ENCODE results near the gene UNC45B.

The UNC45B gene

DNA sequence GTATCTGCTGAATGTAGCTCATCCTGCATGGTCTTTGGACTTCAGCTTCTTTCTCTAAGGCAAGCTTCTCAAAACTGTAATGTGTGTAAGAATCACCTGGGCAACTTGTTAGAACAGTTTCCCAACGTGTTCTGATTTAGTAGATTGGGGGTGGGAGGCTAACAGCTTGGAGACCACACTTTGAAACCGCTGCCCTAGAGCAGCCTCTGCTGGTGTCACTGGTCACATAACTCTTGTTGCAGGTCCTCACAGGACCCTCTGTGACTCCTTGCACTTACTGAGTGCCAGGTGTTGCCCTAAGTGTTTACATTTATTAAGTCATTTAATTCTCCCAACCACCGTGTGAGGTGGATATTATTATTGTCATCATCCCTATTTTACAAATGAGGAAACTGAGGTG is 36.7 kb downstream of the UNC45B start:
- CTCF ChIA-PET, result no interaction called here
- no peak for DNase-seq (ENCODE audit: extremely low spot score)
- TF ChIP-seq TARDBP (IDR thresholded peaks at IDR 0.05) (no peak), FOXK2 (IDR thresholded peaks at IDR 0.05) (no peak), SP1 (IDR thresholded peaks at IDR 0.05) (no peak), BHLHE40 (IDR thresholded peaks at IDR 0.05; ENCODE audit: borderline replicate concordance) (no peak), L3MBTL2 (conservative IDR thresholded peaks at IDR 0.05) (no peak), ARNT (IDR thresholded peaks at IDR 0.05) (no peak), CTBP1 (IDR thresholded peaks at IDR 0.05; ENCODE audit: borderline replicate concordance) (no peak), HDGF (IDR thresholded peaks at IDR 0.05; ENCODE audit: borderline replicate concordance) (no peak), NFRKB (IDR thresholded peaks at IDR 0.05) (no peak)
- POLR2A ChIA-PET, result interaction anchor here (0.5 kb wide), 1 partner anchor 915 kb away, joined by 3 read pairs; no protein-coding TSS in a partner anchor

DNA sequence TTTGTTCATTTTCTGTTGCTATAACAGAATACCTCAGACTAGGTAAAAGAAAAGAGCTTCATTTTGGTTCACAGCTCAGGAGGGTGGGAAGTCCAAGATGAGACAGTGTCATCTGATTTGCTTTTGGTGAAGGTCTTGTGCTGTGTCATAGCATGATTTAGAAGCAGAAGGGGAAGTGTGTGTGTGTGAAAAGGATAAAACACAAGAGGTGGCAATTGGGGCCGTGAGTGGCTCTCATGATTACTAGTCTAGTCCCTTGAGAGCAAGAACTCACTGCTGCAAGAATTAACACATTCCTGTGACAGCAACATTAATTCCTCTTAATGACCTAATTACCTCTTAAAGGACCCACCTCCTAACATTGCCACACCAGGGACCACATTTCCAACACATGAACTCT is 38.2 kb downstream of the UNC45B start:
- CTCF ChIA-PET, result no interaction called here
- TF ChIP-seq, protein P1, sequence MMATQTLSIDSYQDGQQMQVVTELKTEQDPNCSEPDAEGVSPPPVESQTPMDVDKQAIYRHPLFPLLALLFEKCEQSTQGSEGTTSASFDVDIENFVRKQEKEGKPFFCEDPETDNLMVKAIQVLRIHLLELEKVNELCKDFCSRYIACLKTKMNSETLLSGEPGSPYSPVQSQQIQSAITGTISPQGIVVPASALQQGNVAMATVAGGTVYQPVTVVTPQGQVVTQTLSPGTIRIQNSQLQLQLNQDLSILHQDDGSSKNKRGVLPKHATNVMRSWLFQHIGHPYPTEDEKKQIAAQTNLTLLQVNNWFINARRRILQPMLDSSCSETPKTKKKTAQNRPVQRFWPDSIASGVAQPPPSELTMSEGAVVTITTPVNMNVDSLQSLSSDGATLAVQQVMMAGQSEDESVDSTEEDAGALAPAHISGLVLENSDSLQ (IDR thresholded peaks at IDR 0.05), result no peak
- no peak for TF ChIP-seq NFRKB (IDR thresholded peaks at IDR 0.05)
- no peak for TF ChIP-seq CTBP1 (IDR thresholded peaks at IDR 0.05; ENCODE audit: borderline replicate concordance)
- TF ChIP-seq FOXA1 (IDR thresholded peaks at IDR 0.05), result no peak
- TF ChIP-seq SUZ12 (IDR thresholded peaks at IDR 0.05), result no peak
- TF ChIP-seq HDGF (IDR thresholded peaks at IDR 0.05; ENCODE audit: borderline replicate concordance), result no peak
- TF ChIP-seq TARDBP (IDR thresholded peaks at IDR 0.05), result no peak
- TF ChIP-seq LEF1 (IDR thresholded peaks at IDR 0.05; ENCODE audit: borderline replicate concordance), result no peak
- no peak for TF ChIP-seq ARNT (IDR thresholded peaks at IDR 0.05)
- no peak for TF ChIP-seq SP1 (IDR thresholded peaks at IDR 0.05)
- TF ChIP-seq ZNF384 (IDR thresholded peaks at IDR 0.05), result no peak
- no peak for TF ChIP-seq FOXK2 (IDR thresholded peaks at IDR 0.05)
- TF ChIP-seq FOXM1 (IDR thresholded peaks at IDR 0.05; ENCODE audit: borderline replicate concordance), result no peak
- TF ChIP-seq BHLHE40 (IDR thresholded peaks at IDR 0.05; ENCODE audit: borderline replicate concordance), result no peak
- TF ChIP-seq L3MBTL2 (conservative IDR thresholded peaks at IDR 0.05), result no peak
- no peak for TF ChIP-seq ELF4 (IDR thresholded peaks at IDR 0.05)
- POLR2A ChIA-PET, result no interaction called here
- no peak for DNase-seq (ENCODE audit: extremely low spot score)

DNA sequence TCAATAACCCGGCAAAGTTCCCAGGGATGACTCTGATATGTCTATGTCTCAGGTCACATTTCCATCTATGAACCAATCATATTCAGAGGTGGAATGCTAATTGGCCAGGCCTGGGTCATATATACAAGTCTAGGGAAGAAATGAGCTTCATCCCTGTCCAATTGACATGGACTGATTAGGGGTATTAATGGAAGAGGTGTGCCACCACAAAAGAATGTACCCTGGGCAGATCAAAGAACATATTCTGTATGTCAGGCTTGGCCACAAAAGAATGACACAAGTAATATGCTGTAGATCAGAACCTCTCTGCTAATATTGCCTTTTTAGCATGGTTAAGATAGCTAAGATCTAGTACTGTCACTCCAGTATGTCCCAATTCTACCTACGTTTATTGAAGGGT is 39.9 kb downstream of the UNC45B start:
- TF ChIP-seq TARDBP (IDR thresholded peaks at IDR 0.05), result no peak
- no peak for TF ChIP-seq BHLHE40 (IDR thresholded peaks at IDR 0.05; ENCODE audit: borderline replicate concordance)
- TF ChIP-seq NFRKB (IDR thresholded peaks at IDR 0.05), result no peak
- no peak for TF ChIP-seq ZNF384 (IDR thresholded peaks at IDR 0.05)
- no peak for TF ChIP-seq ELF4 (IDR thresholded peaks at IDR 0.05)
- TF ChIP-seq LEF1 (IDR thresholded peaks at IDR 0.05; ENCODE audit: borderline replicate concordance), result no peak
- TF ChIP-seq, protein P1 (IDR thresholded peaks at IDR 0.05), result no peak
- TF ChIP-seq SUZ12 (IDR thresholded peaks at IDR 0.05), result no peak
- no peak for TF ChIP-seq ARNT (IDR thresholded peaks at IDR 0.05)
- TF ChIP-seq FOXK2 (IDR thresholded peaks at IDR 0.05), result no peak
- no peak for TF ChIP-seq HDGF (IDR thresholded peaks at IDR 0.05; ENCODE audit: borderline replicate concordance)
- TF ChIP-seq FOXM1 (IDR thresholded peaks at IDR 0.05; ENCODE audit: borderline replicate concordance), result no peak
- TF ChIP-seq FOXA1 (IDR thresholded peaks at IDR 0.05), result no peak
- no peak for TF ChIP-seq CTBP1 (IDR thresholded peaks at IDR 0.05; ENCODE audit: borderline replicate concordance)
- no peak for TF ChIP-seq SP1 (IDR thresholded peaks at IDR 0.05)
- no peak for TF ChIP-seq L3MBTL2 (conservative IDR thresholded peaks at IDR 0.05)
- ChIA-PET CTCF (interaction anchor here (0.6 kb wide), 1 partner anchor 664 kb away, joined by 3 read pairs; no protein-coding TSS in a partner anchor), POLR2A (no interaction called here)
- DNase-seq (ENCODE audit: extremely low spot score), result no peak

DNA sequence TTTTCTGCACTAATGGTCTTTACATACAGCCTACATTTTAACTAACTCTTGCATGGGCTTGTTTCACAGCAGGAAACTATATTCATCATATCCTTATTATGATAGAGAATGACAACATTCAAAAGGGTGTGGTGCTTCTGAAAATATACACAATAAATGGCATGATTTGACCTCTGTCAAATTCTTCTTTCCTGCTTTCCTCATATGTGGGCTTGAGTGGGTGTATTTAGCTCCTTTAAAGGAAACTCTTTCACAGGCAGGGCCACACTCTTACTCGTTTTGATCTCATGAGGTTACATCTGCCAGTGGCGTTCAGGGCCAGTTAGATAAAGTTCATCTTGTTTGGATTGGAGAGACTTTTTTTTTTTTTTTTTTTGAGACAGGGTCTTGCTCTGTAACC is 40.5 kb downstream of the UNC45B start:
- no peak for DNase-seq (ENCODE audit: extremely low spot score)
- ChIA-PET CTCF (interaction anchor here (0.6 kb wide), 1 partner anchor 665 kb away, joined by 3 read pairs; no protein-coding TSS in a partner anchor), POLR2A (no interaction called here)
- TF ChIP-seq HDGF (IDR thresholded peaks at IDR 0.05; ENCODE audit: borderline replicate concordance) (no peak), LEF1 (IDR thresholded peaks at IDR 0.05; ENCODE audit: borderline replicate concordance) (no peak), ELF4 (IDR thresholded peaks at IDR 0.05) (no peak), ZNF384 (IDR thresholded peaks at IDR 0.05) (no peak), L3MBTL2 (conservative IDR thresholded peaks at IDR 0.05) (no peak), BHLHE40 (IDR thresholded peaks at IDR 0.05; ENCODE audit: borderline replicate concordance) (no peak), SP1 (IDR thresholded peaks at IDR 0.05) (no peak), TARDBP (IDR thresholded peaks at IDR 0.05) (no peak), SUZ12 (IDR thresholded peaks at IDR 0.05) (no peak), FOXA1 (IDR thresholded peaks at IDR 0.05) (no peak), CTBP1 (IDR thresholded peaks at IDR 0.05; ENCODE audit: borderline replicate concordance) (no peak), FOXM1 (IDR thresholded peaks at IDR 0.05; ENCODE audit: borderline replicate concordance) (no peak), FOXK2 (IDR thresholded peaks at IDR 0.05) (no peak), NFRKB (IDR thresholded peaks at IDR 0.05) (no peak), ARNT (IDR thresholded peaks at IDR 0.05) (no peak)
- TF ChIP-seq, protein P1 (IDR thresholded peaks at IDR 0.05), result no peak

DNA sequence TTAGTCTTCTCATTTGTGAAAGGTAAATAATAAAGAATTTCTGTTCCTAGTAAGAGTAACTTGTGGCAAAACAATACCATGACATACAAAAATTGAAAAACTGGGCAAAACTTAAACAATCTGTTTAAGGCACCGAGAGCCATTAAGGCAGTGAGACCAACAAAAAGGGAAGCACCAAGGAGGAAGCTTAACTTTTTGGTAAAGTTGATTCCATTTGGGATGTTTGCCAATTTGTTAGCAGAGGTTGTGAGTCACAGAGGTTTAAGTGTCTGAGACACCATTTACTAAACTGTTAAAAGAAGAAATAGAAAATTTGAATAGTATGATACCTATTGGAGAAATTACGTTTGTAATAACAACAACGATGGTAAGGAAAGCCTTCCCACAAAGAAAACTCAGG is 41.7 kb downstream of the UNC45B start:
- ChIA-PET POLR2A (no interaction called here), CTCF (interaction anchor here (0.6 kb wide), 1 partner anchor 21 kb away, joined by 5 read pairs; no protein-coding TSS in a partner anchor)
- TF ChIP-seq SP1 (IDR thresholded peaks at IDR 0.05), result no peak
- DNase-seq (ENCODE audit: extremely low spot score), result no peak

DNA sequence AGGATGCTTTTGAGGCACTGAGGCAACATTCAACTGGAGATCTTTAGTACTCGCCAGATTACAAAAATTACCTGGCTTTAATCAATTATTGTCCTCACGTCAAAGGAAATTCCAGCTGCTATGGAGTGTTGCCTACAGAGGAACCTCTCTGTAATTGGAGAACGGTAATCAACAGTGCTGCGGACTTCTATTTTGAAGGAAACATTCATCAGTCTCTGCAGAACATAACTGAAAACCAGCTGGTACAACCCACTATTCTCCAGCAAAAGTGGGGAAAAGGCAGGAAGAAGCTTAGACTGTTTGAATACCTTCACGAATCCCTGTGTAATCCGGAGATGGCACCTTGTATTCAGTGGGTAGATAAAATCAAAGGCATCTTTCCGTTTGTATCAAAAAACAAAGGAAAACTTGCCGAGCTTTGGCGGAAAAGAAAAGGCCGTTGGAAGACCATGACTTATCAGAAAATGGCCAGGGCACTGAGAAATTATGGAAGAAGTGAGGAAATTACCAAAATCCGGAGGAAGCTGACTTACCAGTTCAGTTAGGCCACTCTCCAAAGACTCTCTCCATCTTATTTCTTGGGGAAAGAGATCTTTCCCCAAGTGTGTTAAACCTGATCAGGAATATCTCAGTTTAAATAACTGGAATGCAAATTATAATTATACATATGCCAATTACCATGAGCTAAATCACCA is 43.5 kb downstream of the UNC45B start:
- POLR2A ChIA-PET, result no interaction called here
- no peak for DNase-seq (ENCODE audit: extremely low spot score)
- CTCF ChIA-PET, result no interaction called here
- TF ChIP-seq FOXK2 (IDR thresholded peaks at IDR 0.05) (no peak), FOXA1 (IDR thresholded peaks at IDR 0.05) (no peak), HDGF (IDR thresholded peaks at IDR 0.05; ENCODE audit: borderline replicate concordance) (no peak), CTBP1 (IDR thresholded peaks at IDR 0.05; ENCODE audit: borderline replicate concordance) (no peak), SUZ12 (IDR thresholded peaks at IDR 0.05) (no peak), L3MBTL2 (conservative IDR thresholded peaks at IDR 0.05) (no peak), FOXM1 (IDR thresholded peaks at IDR 0.05; ENCODE audit: borderline replicate concordance) (no peak), ARNT (IDR thresholded peaks at IDR 0.05) (no peak), SP1 (IDR thresholded peaks at IDR 0.05) (no peak), NFRKB (IDR thresholded peaks at IDR 0.05) (no peak), LEF1 (IDR thresholded peaks at IDR 0.05; ENCODE audit: borderline replicate concordance) (no peak), BHLHE40 (IDR thresholded peaks at IDR 0.05; ENCODE audit: borderline replicate concordance) (no peak), ELF4 (IDR thresholded peaks at IDR 0.05) (no peak), ZNF384 (IDR thresholded peaks at IDR 0.05) (no peak)
- TF ChIP-seq, protein P1 (IDR thresholded peaks at IDR 0.05), result no peak

All from HEK293T (cell line).